ENCODE results near the gene PIM1.
"Not testable (repeated sequence)": the region's sequence is repeated elsewhere in the genome, so short reads cannot be mapped to it uniquely, and the experiment has no call there.

Gene PIM1

DNA sequence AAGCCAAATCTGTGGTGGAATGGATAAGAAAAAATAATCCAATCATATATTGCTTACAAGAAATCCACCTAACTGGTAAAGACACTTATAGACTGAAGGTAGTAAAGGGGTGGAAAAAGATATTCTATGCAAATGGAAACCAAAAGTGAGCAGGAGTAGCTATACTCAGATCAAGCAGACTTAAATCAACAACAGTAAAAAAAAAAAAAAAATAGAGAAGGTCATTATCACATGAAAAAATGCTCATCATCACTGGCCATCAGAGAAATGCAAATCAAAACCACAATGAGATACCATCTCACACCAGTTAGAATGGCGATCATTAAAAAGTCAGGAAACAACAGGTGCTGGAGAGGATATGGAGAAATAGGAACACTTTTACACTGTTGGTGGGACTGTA is 24.9 kb downstream of the PIM1 start:
- DNase-seq, result not testable (repeated sequence)

DNA sequence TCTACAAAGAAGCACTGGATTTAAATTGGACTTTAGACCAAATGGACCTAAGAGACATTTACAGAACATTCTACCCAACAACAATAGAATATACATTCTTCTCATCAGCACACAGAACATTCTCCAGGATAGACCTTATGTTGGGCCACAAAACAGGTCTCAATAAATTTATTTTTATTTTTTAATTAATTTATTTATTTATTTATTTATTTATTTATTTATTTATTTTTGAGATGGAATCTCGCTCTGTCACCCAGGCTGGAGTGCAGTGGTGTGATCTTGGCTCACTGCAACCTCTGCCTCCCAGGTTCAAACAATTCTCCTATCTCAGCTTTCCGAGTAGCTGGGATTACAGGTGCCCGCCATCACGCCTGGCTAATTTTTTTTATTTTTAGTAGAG is 26.5 kb downstream of the PIM1 start:
- not testable (repeated sequence) for DNase-seq

DNA sequence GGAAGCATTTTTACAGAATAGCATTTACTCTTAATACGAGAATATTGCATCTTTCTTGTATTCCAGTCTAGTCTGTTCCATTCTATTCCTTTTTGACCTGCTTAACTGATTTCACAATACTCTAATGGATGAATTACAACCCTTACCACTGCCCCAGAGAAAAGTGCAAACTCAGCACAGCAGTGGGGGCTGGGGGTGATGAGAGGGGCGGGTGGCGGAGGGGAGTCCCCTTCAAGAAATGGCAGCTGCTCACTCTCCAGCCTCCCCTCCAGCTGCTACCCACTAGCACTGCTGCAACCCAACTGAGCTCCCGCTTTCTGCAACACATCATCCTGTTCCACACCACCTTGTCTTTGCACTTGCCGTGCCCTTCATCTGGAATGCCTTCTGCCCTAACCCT is 30.1 kb downstream of the PIM1 start:
- no peak for DNase-seq

DNA sequence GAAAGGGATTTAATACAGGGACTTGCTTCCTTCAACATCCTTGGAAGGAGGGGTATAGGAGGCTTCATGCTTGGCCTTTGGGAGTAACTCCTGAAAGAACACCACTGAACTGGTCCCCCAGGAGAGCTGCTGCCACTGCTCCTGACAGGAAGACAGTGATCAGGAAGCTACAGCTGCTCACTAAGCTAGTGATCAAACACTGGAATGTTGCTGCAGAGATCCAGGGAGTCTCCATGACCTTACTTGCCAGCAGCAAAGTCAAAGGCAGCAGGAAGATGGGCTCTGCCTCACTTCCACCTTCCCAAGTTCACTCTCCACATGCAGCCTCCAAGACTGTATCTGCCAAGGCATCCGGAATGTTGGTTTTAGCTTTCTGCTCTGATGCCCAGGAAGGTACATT is 31.8 kb downstream of the PIM1 start:
- DNase-seq, result no peak

DNA sequence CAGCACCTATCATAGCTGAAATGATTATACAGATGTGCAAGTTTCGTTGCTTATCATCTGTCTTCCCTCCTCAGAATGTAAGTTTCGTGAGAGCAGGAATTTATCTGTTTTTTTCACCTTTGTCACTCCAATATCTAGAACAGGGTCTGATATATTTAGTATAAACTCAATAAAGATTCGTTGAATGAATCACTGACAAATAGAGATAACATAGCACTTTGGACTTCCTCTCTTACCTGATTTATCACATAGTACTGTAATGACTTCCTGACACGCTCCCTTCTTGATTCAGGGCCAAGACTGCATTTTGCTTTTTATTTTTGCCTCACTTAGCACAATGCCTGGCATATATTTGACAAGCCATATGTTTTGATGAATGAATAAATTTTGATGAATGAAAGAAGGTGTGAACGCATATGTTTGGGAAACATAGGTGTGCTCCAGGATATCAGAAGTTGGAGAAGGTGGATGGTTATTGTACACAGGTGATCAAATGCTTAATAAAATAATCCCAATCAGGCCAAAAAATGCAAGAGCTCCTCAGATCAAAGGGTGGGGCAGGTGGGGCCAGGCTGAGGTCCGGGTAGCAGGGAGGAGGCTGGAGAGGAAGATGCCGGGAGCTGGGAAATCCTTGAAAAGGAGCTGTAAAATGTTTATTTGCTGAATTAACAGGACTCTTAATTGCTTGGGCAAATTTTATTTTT is 33.0 kb downstream of the PIM1 start:
- DNase-seq, result no peak

DNA sequence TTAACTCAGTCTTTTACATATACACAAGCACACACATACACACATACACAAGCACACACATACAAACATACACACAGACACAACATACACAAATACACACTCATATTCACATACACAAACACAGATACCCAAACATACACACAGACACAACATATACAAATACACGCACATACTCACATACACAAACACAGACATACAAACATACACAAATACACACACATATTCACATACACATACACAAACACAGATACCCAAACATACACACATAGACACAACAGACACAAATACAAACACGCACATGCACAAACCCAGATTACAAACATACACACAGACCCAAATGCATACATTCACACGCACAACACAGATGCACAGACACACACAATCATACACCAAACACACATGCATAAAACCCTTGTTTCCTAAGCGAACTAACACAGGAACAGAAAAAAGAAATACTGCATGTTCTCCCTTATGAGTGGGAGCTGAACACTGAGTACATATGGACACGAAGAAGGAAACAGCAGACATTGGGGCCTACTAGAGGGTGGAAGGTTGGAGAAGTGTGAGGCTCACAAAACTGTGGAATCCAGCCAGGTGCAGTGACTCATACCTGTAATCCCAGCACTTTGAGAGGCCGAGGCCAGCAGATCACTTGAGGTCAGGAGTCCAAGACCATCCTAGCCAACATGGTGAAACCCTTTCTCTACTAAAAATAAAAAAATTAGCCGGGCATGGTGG is 34.2 kb downstream of the PIM1 start:
- no peak for DNase-seq

DNA sequence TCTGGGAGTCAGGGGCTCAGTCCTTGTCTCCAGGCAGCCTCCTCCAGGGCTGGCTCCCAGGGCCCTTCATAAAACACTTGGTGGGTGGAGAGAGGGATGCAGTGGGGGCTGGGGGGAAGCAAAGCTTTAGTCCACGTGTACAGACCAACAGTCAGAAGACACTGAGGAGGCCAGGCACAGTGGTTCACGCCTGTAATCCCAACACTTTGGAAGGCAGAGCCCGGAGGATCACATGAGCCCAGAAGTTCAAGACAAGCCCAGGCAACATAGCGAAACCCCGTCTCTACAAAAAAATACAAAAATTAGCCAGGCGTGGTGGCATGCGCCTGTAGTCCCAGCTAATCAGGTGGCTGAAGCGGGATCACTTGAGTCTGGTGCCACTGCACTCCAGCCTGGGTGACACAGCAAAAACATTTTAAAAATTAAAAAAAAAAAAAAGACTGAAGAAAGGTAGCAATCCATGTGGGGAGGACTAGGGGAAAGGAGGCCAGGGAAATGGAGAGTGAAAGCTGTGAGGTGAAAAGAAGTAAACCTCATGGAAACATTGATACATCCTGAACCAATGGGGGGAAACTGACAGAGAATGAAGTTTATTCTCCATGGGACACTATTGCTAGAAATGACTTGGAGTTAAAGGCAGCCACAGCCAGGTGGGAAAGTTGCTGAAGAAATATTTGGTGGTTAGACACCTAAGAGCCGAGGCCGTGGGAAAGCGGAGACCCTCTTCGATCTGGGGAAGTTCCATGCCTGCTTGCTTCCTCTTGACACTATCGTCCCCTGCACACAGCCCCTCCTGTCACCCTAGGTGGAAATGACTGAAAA is 35.4 kb downstream of the PIM1 start:
- DNase-seq, result no peak

DNA sequence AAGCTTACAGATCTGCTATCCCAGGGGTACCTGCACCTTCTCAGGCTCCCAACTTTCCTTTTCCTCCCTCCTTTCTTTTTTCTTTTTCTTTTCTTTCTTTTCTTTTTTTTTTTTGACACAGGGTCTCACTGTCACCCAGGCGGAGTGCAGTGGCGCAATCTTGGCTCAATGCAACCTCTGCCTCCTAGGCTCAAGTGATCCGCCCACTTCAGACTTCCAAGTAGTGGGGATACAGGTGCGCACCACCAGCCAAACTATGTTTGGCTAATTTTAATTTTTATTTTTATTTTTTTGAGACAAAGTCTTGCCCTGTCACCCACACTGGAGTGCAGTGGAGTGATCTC is 36.0 kb downstream of the PIM1 start:
- no peak for DNase-seq

DNA sequence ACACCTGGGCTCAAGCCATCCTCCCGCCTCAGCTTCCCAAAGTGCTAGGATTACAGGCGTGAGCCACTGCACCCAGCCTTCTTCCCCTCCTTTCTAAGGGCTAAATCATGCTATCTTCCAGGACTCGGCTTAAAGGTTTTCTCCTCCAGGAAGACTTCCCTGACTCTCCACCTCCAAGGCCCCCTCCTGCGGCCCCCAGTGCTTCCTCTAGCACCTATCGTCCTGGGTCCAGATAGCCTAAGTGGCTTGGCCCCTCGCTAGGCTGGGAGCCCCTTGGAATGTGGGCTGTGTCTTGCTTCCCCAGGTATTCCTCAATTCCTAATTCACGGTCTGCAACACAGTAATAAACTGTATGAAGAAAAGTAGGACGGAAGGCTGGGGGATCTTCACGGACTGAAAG is 36.7 kb downstream of the PIM1 start:
- no peak for DNase-seq

DNA sequence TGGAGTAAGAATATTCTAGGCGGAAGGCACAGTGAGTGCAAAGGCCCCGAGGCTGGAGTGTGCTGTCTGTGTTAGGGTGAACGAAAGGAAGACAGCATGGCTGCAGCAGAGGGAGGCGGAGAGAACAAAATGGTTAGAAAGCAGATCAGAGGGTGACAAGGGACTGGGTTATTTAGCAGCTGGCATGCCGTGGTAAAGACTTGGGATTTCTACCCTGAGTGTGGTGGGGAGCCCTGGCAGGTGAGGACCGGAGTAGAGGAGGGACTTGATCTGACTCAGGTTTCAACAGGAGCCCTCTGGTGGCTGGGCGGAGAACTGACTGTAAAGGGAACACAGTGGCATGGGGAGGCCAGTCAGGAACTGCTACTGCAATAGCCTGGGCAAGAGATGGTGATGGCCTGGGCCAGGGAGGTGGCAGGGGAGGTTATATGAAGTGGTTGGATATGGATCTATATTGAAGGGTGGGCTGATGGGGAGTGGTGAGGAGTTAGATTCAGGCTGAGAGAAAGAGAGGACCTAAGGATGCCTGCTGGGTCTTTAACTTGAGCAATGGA is 38.0 kb downstream of the PIM1 start:
- DNase-seq, result peak; percentile 95

DNA sequence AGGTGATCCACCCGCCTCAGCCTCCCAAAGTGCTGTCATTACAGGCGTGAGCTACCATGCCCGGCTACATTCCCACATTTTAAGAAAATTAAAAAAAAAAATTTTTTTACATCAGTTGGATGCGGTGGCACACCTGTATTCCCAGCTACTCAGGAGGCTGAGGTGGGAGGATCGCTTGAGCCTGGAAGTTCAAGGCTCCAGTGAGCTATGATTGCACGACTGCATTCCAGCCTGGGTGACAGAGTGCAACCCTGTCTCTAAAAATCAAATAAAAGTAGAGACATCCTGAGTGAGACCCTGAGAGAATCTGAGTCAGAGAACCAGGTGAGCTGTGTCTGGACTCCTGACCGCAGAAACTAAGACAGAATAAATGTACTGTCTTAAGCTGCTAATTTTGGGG is 38.8 kb downstream of the PIM1 start:
- no peak for DNase-seq

DNA sequence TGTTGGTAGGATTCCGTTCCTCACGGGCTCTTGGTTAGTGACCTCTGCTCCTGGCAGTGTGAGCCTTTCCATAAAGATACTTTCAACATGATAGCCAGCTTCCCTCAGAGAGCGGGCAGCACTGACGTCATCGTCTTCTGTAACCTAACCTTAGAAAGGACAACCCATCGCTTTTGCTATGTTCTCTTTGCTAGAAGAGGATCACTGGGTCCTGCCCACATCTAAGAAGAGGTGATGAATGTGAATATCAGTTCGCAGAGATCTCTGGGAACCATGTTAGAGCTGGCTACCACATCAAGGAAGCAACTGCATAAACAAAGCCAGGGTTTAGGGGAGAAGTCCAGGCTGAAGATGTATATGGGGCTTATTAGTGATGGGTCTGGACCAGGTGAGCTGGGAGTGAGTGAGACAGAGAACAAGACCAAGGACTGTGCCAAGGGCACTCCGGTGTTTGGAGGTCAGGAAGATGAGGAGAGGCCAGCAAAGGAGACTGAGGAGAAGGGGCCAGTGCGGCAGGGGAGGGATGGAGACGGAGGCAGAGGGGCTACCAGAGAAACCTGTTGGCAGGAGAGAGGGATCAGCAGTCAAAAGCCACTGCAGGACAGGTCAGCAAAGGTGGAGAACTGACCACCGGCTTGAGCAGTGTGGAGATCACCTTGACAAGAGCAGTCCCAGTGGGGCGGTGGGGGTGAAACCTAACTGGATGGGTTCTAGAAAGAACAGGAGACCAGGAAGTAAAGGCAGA is 39.7 kb downstream of the PIM1 start:
- DNase-seq, result peak; percentile 75

DNA sequence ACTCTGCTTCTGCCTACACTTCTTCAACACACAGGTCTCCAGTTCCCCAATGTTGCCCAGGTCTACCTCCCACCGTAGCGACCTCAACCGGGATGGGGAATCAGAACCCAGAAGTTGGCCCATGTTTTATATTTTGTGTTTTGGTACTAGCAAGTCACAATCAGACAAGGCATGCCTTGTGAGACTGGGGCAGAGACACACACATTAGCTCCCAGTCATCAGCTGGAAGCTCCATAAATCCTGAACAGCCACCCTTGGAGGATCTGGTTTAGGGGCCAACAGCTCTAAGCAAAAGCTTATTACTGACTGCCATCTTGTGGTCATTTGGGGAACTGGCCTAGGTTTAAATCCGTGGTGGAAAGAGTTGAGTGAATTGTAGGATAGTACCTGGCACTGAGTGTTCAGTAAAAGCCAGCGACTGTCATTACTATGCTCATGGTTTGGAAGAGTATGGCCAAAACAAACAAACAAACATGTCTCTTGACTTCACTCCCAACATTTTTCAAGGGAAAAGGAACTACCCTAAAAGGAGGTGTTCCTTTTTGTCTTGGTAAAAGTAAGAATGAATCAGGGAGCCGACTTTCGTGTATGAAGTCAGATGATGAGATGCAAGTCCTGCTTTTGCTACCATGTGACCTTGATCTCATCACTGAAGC is 40.5 kb downstream of the PIM1 start:
- DNase-seq, result peak; percentile 85

DNA sequence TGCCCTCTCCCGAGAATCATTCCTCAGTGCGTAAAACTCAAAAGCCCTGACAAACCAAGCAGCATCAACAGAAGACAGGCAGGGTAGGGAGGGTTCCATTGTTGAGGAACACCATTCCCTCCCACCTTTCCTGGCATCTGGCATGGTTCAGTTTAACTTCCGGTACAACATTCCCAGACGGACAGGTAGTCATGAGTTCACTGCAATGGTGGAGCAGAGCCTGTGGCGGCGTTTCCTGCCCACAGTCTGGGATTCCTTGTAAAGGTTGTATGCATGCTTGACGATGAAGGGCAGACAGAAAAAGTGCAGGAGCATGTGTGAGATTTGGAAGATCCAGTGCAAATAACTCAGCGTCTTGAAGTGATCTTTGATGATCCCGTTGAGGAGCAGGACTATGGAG is 42.3 kb downstream of the PIM1 start:
- no peak for DNase-seq

DNA sequence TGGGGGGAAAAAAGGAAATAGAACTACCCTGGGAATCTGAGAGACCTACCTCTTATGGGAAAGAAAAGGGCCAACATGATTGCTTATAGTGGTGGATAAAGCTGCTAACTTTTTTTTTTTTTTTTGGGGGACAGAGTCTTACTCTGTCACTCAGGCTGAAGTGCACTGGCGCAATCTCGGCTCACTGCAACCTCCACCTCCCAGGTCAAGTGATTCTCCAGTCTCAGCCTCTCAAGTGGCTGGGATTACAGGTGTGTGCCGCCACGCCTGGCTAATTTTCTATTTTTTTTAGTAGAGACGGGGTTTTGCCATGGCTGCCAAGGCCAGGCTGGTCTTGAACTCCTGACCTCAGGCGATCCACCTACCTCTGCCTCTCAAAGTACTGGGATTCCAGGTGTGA is 48.1 kb downstream of the PIM1 start:
- no peak for DNase-seq

DNA sequence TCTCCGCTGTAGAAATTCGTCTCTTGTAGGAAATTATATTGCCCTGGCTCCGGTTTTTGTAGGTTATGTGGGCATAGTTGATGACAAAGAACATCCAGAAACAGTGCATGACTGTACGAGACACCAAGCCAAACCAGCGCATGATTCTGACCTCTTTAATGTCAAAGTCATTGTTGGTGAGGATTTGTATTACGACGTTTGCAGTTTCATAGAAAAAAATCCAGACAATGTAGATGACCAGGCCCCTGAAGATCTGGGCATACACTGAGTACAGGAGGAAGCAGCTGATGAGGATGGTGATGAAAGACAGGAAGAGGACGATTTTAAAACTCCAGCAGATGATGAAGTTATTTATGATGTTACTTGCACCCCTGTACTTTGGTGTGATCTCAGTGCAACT is 48.6 kb downstream of the PIM1 start:
- DNase-seq, result no peak

DNA sequence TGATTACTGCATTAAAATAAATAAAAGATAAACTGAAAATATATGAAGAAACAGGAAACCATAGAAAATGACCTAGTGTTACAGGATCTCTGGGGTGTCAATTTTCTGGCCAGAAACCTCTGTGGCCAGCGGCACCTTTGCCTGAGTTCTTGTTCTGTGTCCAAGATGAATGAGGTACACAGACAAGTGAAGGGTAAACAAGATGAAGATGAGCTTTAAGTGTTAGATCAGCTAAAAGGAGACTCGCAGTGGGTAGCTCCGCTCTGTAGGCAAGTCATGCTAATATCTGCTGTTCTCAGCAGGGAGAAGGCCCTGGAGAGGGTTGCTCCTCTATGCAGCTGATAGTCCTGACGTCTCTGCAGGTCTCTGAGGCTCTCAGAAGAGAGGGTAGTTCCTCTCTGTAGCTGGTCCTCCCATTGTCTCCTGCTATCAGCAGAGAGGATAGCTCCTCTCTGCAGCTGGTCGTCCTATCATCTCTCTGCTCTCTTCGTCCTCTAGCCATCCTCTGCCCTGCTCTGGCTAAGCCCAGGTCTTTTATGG is 51.7 kb downstream of the PIM1 start:
- DNase-seq, result no peak

DNA sequence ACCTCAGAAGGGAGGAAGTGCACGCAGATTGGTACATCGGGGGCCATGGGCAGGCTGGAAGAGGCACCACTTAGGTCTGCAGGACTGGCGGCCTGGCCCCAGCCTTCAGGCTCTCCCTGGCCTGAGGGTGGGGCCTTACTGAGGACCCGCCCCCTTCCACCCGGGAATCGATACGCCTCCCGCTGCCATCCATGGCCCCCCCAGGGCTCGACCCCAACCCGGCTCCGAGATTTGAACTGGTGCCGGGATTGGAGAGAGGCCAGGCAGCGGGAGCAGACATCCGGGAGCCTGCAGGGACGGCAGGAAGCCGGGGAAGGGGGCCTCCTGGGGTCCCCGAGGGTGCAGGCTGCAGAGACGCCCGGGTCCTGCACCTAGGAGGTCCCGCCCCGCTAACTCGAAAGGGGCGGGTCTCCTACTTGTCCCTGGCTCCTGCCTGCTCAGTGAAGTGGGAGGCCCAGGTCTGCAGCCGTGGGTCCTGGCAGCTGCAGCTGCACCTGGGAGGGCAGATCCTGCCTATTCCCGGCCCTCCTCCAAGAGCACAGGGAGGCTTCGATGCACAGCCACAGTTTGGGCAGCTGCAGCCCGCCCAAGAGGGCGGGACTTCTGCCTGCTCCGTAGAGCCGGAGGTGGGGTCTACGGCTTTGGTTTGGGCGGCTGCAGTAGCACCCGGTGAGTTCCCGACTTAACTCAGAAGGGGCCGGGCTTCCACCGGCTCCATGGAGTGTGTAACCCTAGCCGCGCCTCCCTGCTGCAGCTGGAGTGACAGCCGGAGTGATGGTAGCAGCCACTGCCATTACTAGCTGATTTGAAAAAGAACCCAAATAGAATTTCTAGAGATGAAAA is 52.4 kb downstream of the PIM1 start:
- peak; percentile 86 for DNase-seq

DNA sequence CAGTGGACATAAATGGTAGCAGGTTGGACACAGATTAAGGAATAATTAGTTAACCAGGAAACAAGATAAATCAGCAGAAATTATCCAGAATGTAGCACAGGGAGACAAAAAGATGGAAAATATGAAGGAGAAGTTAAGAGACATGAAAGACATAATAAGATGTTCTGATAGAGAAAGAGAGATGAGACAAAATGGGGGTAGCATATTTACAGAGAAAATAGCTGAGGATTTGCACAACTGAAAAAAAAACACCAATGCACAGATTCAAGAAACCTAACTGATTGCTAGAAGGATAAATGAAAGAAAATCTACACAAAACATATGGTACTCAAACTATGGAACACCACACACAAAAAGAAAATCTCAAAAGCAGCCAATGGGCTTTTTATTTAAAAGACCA is 53.0 kb downstream of the PIM1 start:
- DNase-seq, result no peak
